Adrenal gland (tissue), 12 donors: Measurements from ENCODE around the gene NSUN7. TPM values are rescaled to one million over a fixed set of nuclear protein-coding genes. Genes with fewer than 3 reads are reported as not detected.
A peak's percentile ranks its signal among the peaks of the same experiment; 100 is the strongest.
"Not testable (repeated sequence)": the region's sequence is repeated elsewhere in the genome, so short reads cannot be mapped to it uniquely, and the experiment has no call there.

Experiments
- DNase-seq, 7 donors: peaks; one replicate each; pipeline ENCODE4 v3.0.0-alpha.2; 2019 to 2020
- H3K27ac ChIP-seq, 5 donors: fragments of 200-600 bp; sonication (generic) in 4 of 5; 1 replicate in 3 of 5; 2 replicates in 2 of 5; pipeline versions ENCODE4 v1.5.1 to v1.8.0; 2016 to 2020; ENCODE audit warnings: mild to moderate bottlenecking in 1 of 5
- H3K27me3 ChIP-seq: fragments of 200-600 bp; 2 replicates; pipeline ENCODE4 v1.8.0; 2021
- H3K36me3 ChIP-seq, 2 donors: fragments of 200-600 bp; replicated peaks in 1 of 2; 1 replicate in 1 of 2; 2 replicates in 1 of 2; pipeline versions ENCODE4 v1.5.1 to v1.8.0; 2018 to 2022
- H3K4me1 ChIP-seq, 2 donors: fragments of 200-600 bp; replicated peaks in 1 of 2; 1 replicate in 1 of 2; 2 replicates in 1 of 2; pipeline versions ENCODE4 v1.5.1 to v1.8.0; 2018 to 2021
- H3K4me3 ChIP-seq, 4 donors: fragments of 200-600 bp; sonication (generic) in 3 of 4; one replicate each; pipeline ENCODE4 v1.5.1; 2016 to 2018
- H3K9me3 ChIP-seq, 3 donors: fragments of 200-600 bp; sonication (generic) in 1 of 3; replicated peaks in 1 of 3; 1 replicate in 2 of 3; 2 replicates in 1 of 3; pipeline versions ENCODE4 v1.5.1 to v1.8.0; 2016 to 2021
- POLR2A ChIP-seq, 2 donors: fragments of 450-650 bp; IDR thresholded peaks; one replicate each; pipeline ENCODE4 v1.6.1; 2017; ENCODE audit warnings: antibody characterized with exemption in 2 of 2, mild to moderate bottlenecking in 2 of 2, moderate library complexity in 1 of 2
- WGBS, 4 donors: extraction: QIAGEN DNeasy Blood & Tissue Kit in 2 of 4; methylation state at CpG; one replicate each; pipeline versions ENCODE4 v1.1.5 to v1.1.7; 2013 to 2017; 5-methylcytosine and 5-hydroxymethylcytosine counted together
- intact Hi-C, 2 donors: fragments of 100-400 bp; cut with DNase I; formaldehyde crosslinking; loops; one replicate each; pipeline versions ENCODE4 v1.14.1 to v1.15.0; 2022 to 2023
- polyA plus RNA-seq, 3 donors: library from polyadenylated mRNA; stranded (reverse); fragments of 200-250 nt in 2 of 3; fragments of 350-450 nt in 1 of 3; fragmentation: Illumina TruSeq in 1 of 3; extraction: RNeasy Lipid Tissue Mini Kit (QIAGEN cat#74804) in 1 of 3; gene quantifications; one replicate each; pipeline ENCODE4 v1.2.3, GENCODE V29; 2013 to 2014
- total RNA-seq, 9 donors: library from RNA; depleted of rRNA in 4 of 9; stranded (reverse); fragments of >200 nt in 4 of 9; fragments of 120-200 nt in 1 of 9; fragmentation: NEBNext Ultra II Directional in 1 of 9; extraction: Animal tissue kit (Norgen Biotek cat#: 25700) in 1 of 9; gene quantifications; one replicate each; pipeline versions ENCODE4 v1.1.0 to v1.2.4, GENCODE V29; 2013 to 2023
- TF ChIP-seq, protein P1 (sequence below), 6 experiments: fragments of 450-650 bp in 4 of 6; fragments of 200-600 bp in 2 of 6; sonication (generic) in 1 of 6; IDR thresholded peaks; 1 replicate in 5 of 6; 2 replicates in 1 of 6; pipeline versions ENCODE4 v1.5.1 to v1.8.0; 2016 to 2021; ENCODE audit warnings: antibody characterized with exemption in 6 of 6, mild to moderate bottlenecking in 2 of 6, moderate library complexity in 1 of 6
- donor health status: healthy with polysubstance abuse.
- donor health status: Bipolar disorder and iron deficiency.
- donor health status: DM: yes; HTN: yes; CAD: no.
- donor health status: DM: no; HTN: no; CAD: no.
- donor health status: DM: no; HTN: no; CAD: no.
- donor health status: DM: yes; HTN: yes; CAD: no.

The NSUN7 gene
- total and polyA plus RNA-seq, 12 donors, result 0.79 to 10.4 (median 2.1) TPM

DNA sequence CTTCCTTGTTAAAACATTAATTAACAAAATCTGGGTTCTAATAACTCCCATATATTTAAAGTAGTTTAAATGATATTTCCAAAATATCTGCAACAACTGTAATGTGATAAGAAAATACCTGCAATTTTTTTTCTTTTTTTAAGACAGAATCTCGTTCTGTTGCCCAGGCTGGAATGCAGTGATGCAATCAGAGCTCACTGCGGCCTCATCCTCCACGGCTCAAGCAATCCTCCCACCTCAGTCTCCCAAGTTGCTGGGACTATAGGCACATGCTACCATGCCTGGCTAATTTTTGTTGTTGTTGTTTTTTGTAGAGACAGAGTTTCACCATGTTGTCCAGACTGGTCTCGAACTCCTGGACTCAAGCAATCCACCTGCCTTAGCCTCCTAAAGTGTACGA lies 45.7 kb upstream of the NSUN7 start:
- H3K9me3 ChIP-seq, result no peaks in the 10 kb centered on the region
- H3K4me3 ChIP-seq, result no peak overlapping the region
- no peak overlapping the region for H3K27ac ChIP-seq
- H3K27me3 ChIP-seq, result no peaks in the 10 kb centered on the region
- no peak for TF ChIP-seq POLR2A (IDR thresholded peaks at IDR 0.05)
- TF ChIP-seq, protein P1, sequence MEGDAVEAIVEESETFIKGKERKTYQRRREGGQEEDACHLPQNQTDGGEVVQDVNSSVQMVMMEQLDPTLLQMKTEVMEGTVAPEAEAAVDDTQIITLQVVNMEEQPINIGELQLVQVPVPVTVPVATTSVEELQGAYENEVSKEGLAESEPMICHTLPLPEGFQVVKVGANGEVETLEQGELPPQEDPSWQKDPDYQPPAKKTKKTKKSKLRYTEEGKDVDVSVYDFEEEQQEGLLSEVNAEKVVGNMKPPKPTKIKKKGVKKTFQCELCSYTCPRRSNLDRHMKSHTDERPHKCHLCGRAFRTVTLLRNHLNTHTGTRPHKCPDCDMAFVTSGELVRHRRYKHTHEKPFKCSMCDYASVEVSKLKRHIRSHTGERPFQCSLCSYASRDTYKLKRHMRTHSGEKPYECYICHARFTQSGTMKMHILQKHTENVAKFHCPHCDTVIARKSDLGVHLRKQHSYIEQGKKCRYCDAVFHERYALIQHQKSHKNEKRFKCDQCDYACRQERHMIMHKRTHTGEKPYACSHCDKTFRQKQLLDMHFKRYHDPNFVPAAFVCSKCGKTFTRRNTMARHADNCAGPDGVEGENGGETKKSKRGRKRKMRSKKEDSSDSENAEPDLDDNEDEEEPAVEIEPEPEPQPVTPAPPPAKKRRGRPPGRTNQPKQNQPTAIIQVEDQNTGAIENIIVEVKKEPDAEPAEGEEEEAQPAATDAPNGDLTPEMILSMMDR (IDR thresholded peaks at IDR 0.05), result no peak
- intact Hi-C loops, result loop anchor here in 1 of 2 donors (10.0 kb wide), 1 partner anchor 59 kb away; no protein-coding TSS in a partner anchor
- no peaks in the 10 kb centered on the region for H3K4me1 ChIP-seq
- H3K36me3 ChIP-seq, result no peaks in the 10 kb centered on the region
- WGBS, 4 donors, result 83 to 91% (median 87%) methylated on average over 5 of the region's 5 CpGs
- DNase-seq, result no peak

DNA sequence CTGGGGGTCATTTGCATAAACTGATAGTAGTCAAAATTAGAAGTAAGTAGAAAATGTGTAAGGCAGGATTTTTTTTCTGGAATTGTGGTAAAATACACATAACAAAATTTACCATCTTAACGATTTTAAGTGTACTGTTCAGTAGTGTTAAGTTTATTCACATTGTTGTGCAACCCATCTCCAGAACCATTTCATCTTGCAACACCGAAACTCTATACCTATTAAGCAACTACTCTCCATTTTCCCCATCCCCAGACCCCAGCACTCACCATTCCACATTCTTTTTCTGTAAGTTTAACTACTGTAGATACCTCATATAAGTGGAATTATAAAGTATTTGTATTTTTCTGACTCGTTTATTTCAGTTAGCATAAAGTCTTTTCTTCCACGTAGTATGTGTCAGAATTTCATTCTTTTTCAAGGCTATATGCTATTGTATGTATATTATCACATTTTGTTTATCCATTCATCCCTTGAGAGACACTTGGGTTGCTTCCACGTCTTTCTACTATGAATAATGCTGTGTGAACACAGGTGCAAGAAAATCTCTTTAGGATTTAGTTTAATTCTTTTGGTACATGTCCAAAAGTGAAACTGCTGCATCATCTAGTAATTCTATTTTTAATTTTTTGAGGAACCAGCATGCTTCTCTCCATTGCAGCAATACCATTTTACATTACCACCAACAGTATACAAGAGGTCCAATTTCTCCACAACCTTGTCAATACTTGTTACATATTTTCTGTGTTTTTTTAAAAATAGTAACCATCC lies 39.1 kb upstream of the NSUN7 start:
- H3K27ac ChIP-seq, result no peak overlapping the region
- no peak overlapping the region for H3K4me3 ChIP-seq
- no peak for DNase-seq

DNA sequence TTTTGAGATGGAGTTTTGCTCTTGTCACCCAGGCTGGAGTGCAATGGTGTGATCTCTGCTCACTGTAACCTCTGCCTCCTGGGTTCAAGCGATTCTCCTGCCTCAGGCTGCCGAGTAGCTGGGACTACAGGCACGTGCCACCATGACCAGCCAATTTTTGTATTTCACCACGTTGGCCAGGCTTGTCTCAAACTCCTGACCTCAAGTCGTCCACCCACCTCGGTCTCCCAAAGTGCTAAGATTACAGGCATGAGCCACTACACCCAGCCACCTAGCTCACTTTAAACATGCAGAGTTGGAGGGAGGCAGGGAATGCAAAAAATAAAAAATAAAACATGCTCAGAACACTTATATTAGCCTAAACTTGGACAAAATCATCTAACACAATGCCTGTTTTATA lies 36.8 kb upstream of the NSUN7 start:
- H3K27me3 ChIP-seq, H3K9me3 ChIP-seq, intact Hi-C loops, DNase-seq, H3K27ac ChIP-seq, H3K36me3 ChIP-seq, H3K4me1 ChIP-seq, H3K4me3 ChIP-seq: not testable (repeated sequence)
- 70 to 77% (median 75%) methylated on average over 6 of the region's 6 CpGs for WGBS, 4 donors

More for the DNA sequence above, 39.1 kb upstream of the NSUN7 start:
- Histone ChIP-seq H3K27me3 (no peaks in the 10 kb centered on the region), H3K4me1 (no peaks in the 10 kb centered on the region), H3K9me3 (no peaks in the 10 kb centered on the region), H3K36me3 (no peaks in the 10 kb centered on the region)
- intact Hi-C loops, result no loop called here
- WGBS, 4 donors, result 46 to 69% (median 57%) methylated on average over 5 of the region's 5 CpGs
- TF ChIP-seq, protein P1 (IDR thresholded peaks at IDR 0.05), result no peak
- TF ChIP-seq POLR2A (IDR thresholded peaks at IDR 0.05), result no peak

DNA sequence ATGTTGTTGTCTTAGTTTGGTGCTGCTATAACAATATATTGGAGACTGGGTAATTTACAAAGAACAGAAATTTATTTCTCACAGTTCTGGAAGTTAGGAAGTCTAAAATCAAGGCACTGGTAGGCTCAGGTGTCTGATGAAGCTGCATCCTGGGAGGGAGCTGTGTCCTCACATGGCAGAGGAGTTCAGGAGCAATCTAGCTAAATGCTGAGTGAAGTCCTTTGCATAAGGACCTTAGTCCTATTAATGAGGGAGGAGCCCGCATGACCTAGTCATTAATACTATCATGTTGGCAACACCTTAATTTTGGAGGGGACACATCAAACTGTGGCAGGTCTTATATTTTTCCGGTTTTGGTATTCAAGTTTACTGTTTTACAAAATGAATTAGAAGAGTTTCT lies 36.0 kb upstream of the NSUN7 start:
- no peak for DNase-seq
- Histone ChIP-seq H3K27me3 (no peaks in the 10 kb centered on the region), H3K36me3 (no peaks in the 10 kb centered on the region), H3K9me3 (no peaks in the 10 kb centered on the region), H3K4me3 (no peak overlapping the region), H3K4me1 (no peaks in the 10 kb centered on the region), H3K27ac (no peak overlapping the region)
- WGBS, 4 donors, result 86 to 100% (median 95%) methylated on average over 2 of the region's 2 CpGs
- TF ChIP-seq, protein P1 (IDR thresholded peaks at IDR 0.05), result no peak
- TF ChIP-seq POLR2A (IDR thresholded peaks at IDR 0.05), result no peak
- intact Hi-C loops, result no loop called here

DNA sequence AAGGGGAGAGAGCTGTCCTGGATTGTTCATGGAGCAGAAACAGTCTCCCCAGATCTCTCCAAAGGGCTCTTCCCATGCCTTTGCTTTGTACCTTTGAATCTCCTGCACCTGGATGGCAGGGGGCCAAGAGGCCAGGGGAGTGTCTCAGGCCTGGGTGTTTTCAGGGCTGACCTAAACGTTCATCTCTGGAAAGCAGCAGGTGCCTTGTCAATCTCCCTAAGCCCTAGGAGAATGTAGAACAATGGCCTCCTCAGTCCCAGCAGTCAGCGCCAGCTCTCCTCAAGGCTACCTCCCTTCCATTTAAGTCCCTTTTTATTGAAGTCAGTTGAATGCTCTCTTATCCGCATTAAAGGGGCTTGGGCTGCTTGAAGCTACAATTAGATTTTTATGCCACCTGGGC lies 31.2 kb upstream of the NSUN7 start:
- Histone ChIP-seq H3K4me1 (no peaks in the 10 kb centered on the region), H3K9me3 (no peaks in the 10 kb centered on the region), H3K4me3 (no peak overlapping the region), H3K36me3 (no peaks in the 10 kb centered on the region), H3K27ac (no peak overlapping the region), H3K27me3 (no peaks in the 10 kb centered on the region)
- 51 to 59% (median 55%) methylated on average over 2 to 3 of the region's 3 CpGs for WGBS, 4 donors
- TF ChIP-seq, protein P1 (IDR thresholded peaks at IDR 0.05), result no peak
- no peak for TF ChIP-seq POLR2A (IDR thresholded peaks at IDR 0.05)
- DNase-seq, result peak in 1 of 7 donors; percentile 31
- intact Hi-C loops, result no loop called here
